Measurements from ENCODE around the gene DLST.

- TF ChIP-seq, protein P1, sequence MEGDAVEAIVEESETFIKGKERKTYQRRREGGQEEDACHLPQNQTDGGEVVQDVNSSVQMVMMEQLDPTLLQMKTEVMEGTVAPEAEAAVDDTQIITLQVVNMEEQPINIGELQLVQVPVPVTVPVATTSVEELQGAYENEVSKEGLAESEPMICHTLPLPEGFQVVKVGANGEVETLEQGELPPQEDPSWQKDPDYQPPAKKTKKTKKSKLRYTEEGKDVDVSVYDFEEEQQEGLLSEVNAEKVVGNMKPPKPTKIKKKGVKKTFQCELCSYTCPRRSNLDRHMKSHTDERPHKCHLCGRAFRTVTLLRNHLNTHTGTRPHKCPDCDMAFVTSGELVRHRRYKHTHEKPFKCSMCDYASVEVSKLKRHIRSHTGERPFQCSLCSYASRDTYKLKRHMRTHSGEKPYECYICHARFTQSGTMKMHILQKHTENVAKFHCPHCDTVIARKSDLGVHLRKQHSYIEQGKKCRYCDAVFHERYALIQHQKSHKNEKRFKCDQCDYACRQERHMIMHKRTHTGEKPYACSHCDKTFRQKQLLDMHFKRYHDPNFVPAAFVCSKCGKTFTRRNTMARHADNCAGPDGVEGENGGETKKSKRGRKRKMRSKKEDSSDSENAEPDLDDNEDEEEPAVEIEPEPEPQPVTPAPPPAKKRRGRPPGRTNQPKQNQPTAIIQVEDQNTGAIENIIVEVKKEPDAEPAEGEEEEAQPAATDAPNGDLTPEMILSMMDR (conservative IDR thresholded peaks at IDR 0.05; ENCODE audit: low read length) = no peak
- no peak for TF ChIP-seq EZH2phosphoT487 (IDR thresholded peaks at IDR 0.05; ENCODE audit: borderline replicate concordance)
Observed at GRCh38 chr14:74934041-74934440, 52.3 kb downstream of the DLST start.

Data from Loucy (cell line).